Left ventricle myocardium superior (tissue), 1 donor: ENCODE results near the gene GPRC6A. TPM values are rescaled to one million over a fixed set of nuclear protein-coding genes. Genes with fewer than 3 reads are reported as not detected.
A peak's percentile ranks its signal among the peaks of the same experiment; 100 is the strongest.

Experiments used
- ATAC-seq: fragments of 200-7000 bp; cut with Tn5 transposase; one replicate; pipeline ENCODE4 v1.9.1; 2020; ENCODE audit warnings: mild to moderate bottlenecking, moderate library complexity
- DNase-seq: peaks from one replicate; pipeline ENCODE4 v3.0.0-alpha.2; 2020
- intact Hi-C: fragments of 100-400 bp; cut with micrococcal nuclease; formaldehyde crosslinking; loops from one replicate; pipeline ENCODE4 v1.11.0; 2022
- total RNA-seq: library from RNA; stranded (reverse); fragmentation: NEBNext Ultra II Directional; extraction: Animal tissue kit (Norgen Biotek cat#: 25700); gene quantifications from one replicate; pipeline ENCODE4 v1.2.1, GENCODE V29; 2021
- donor health status: DM: no; HTN: yes; CAD: no; lungs with severe emphysema.

Gene GPRC6A
- total RNA-seq, 1 donor from 2014 or later: not detected

- intact Hi-C loops: no loop called here
- ATAC-seq (no peak), DNase-seq (no peak)
Observed at GRCh38 chr6:116799945-116800344, 28.9 kb downstream of the GPRC6A start.

- DNase-seq (no peak), ATAC-seq (no peak)
- intact Hi-C loops: no loop called here
Observed at GRCh38 chr6:116797585-116797984, 31.3 kb downstream of the GPRC6A start.

DNA sequence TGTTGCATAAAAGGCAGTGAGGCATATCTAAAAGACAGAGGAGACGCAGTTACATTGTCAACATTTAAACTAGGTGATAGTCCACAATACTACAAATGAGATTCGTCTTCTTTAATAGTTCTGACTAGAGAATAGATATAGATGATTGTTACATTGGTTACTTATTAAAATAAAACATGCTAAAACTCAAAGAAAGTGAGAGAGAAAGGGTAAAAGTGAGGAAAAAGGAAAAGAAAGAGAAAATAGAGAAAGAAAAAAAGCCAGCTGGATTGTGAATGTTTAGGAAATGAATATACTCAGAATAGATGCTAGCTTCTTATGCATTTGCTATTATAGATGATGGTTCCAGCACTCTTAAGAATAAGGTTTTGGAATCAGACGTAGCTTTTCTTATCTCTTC is 35.7 kb downstream of the GPRC6A start:
- DNase-seq: no peak
- intact Hi-C loops: no loop called here
- no peak for ATAC-seq

- ATAC-seq: no peak
- no peak for DNase-seq
- intact Hi-C loops: no loop called here
Observed at GRCh38 chr6:116783852-116784251, 45.0 kb downstream of the GPRC6A start.

DNA sequence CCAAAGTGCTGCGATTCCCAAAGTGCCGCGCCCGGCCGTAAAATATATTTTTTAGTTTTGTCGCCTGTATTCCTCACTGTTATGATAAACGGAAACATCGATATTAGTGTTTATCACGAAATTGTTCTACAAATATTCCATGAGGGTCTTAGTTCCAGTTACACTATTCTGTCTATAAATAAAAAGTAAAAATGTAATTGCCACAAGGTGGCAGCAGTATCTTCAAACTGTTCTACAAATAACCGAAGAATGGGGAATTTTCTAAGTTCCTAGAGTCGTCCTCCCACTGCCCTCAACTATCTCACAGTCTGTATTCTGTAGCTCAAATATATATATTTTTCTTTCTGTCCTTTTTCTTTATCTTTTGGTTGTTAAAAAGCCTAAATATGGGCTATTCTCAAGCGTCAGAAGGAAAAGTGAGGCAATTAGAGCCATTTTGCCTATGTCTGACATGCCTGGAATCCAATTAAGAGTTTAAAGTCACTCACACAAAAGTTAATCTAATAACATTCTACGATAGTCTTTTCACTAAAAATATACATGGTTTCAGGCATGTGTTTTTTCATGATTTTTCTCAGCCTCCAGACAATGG is 49.2 kb downstream of the GPRC6A start:
- ATAC-seq (no peak), DNase-seq (no peak)
- intact Hi-C loops: no loop called here

- intact Hi-C loops: no loop called here
- no peak for ATAC-seq
- no peak for DNase-seq
Observed at GRCh38 chr6:116773886-116774285, 55.0 kb downstream of the GPRC6A start.

DNA sequence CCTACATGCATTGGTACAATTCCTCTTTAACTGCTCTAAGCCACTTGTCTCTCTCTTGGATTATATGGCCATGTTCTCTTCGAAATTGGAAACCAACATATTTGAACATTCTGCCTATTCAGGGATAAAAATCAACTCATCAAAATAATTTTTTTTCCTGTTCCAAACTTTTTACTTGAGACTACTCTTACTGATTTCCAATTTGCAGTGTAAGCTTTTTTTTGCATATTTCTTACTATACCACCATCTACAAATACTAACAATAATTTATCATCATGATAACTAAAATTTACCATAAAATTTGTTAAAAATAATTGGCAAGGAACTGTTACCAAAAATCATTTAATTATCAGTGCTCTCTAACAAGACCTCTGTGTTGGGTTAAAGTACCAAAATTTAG is 56.4 kb downstream of the GPRC6A start:
- ATAC-seq (no peak), DNase-seq (no peak)
- intact Hi-C loops: no loop called here

DNA sequence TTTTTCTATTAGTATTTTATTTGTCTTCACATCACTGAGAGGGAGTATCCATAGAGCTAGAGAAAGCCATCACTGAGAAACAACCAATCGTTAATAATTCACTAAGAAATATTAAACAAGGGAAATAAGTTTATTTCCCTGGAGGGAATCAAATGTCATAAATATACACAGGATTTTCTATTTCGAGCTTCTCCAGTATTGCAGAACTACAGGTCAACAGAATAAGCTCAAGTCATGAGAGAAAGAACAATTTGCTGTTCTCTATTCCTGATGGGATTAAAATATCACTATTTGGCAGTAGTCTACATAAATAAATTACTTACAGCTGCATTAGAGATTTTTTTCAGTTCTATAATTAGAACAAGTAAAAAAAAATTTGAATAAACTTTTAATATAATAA is 61.2 kb downstream of the GPRC6A start:
- ATAC-seq: peak; percentile 20
- intact Hi-C loops: no loop called here
- DNase-seq: no peak

GRCh38 chr6:116766506-116767176 is 62.2 kb downstream of the GPRC6A start:
- no peak for DNase-seq
- ATAC-seq: no peak
- intact Hi-C loops: no loop called here

- intact Hi-C loops: no loop called here
- peak; percentile 86 for DNase-seq
- ATAC-seq: peak; percentile 94
Observed at GRCh38 chr6:116764961-116765841, 63.7 kb downstream of the GPRC6A start, which contains the start of gene FAM162B. Gene FAM162B, minus strand, starts transcription at chr6:116765719. Its CDS starts 143 bp downstream, at chr6:116765576.

DNA sequence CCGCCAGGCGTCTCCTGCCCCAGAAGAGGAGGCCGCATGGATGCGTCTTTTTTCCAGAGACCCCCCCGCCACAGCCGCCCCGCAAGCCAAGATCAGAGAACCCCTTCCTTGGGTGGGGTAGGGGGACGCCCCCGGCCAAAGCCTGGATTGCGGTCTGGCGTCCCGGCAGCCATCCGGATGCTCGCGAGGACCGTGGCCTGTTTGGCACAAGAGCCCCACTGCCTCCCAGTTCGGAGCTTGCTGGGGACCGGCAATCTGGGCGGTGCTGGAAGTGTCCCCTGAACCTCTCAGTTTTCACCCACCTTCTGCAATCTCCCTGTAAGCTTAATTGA is 64.3 kb downstream of the GPRC6A start:
- DNase-seq (peak; percentile 33), ATAC-seq (peak; percentile 41)
- intact Hi-C loops: no loop called here

DNA sequence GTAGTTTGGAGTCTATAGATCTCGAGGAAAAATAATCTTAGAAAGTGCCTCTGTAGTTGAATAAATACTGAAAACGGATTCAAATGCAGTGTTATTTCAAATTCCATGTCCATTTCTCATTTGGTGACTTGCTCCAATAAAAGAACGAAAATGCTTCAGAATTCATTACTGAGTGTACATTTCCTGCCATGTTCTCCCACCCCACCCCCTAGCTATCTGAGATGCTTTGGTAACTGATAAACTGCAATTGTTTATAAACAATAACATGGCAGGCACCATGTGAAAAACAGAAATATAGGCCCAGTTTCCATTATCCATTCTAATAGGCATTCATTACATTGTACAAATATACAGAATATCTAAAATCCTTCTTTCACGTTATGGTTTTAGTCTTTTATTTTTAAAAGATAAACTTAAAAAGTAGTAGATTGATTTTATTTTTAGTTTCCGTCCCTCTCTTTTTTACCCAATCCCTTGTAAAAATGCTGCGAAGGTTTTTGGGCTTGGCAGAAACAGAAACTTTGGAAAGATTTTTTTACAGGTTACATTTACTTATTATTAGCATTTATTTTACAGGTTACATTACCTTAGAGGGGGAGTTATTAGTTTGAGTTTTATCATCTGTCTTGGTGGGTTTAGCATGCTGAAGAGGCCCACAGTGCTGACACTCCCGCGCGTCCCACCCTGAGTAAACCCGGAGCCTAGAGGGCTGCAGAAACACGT is 64.8 kb downstream of the GPRC6A start:
- intact Hi-C loops: no loop called here
- peak; percentile 39 for ATAC-seq
- DNase-seq: no peak

DNA sequence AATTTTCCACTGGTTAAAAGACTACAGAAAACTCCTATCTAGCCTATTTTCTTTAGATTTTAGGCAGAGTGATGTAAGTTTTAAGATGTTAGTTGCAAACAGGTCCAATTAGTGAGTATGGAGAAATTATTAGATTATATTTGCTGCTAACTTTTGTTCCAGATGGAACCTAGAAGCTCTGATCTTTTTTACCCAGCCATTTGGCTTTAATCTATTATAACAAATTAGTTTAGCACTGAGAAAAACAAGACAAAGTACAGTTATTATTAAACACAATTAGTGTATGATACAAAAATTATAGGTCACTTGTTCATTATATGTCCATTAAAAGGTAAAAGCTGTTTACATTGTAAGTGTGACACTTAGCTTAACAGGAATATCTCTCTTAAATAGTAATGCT is 65.8 kb downstream of the GPRC6A start:
- ATAC-seq (no peak), DNase-seq (no peak)
- intact Hi-C loops: no loop called here

DNA sequence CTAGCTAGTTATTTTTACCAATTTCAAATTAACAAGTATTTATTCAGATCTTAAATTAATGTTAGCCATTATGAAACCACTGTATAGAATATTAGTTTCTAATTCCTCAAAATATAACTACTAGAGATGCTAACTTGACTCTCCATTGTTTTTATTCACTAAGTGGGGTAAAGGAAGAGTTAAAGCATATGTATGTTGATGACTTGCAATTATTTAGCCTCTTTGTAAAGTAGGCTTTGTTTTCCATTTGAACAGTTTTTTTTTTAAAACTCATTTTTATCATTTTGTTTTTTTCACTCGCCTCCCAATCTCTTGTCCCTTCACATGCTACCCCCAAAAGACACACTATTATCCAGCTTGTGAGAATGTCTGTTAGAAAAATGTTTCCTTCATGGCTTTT is 66.6 kb downstream of the GPRC6A start:
- ATAC-seq (no peak), DNase-seq (no peak)
- intact Hi-C loops: no loop called here

- intact Hi-C loops: no loop called here
- ATAC-seq (no peak), DNase-seq (no peak)
Observed at GRCh38 chr6:116761779-116762178, 67.1 kb downstream of the GPRC6A start.

GRCh38 chr6:116745176-116745575 is 83.7 kb downstream of the GPRC6A start:
- ATAC-seq: no peak

More at GRCh38 chr6:116745176-116745575, 83.7 kb downstream of the GPRC6A start:
- intact Hi-C loops: no loop called here
- DNase-seq: no peak
